ENCODE data around the gene PHF21A. TPM values are rescaled to one million over a fixed set of nuclear protein-coding genes. Genes with fewer than 3 reads are reported as not detected.

PHF21A gene
- total and polyA plus RNA-seq, 2 of the 13 experiments (the other 11 are each of a cell fraction or from before 2014, with no cell fraction given): 4.1 to 34.6 TPM

GRCh38 chr11:46049325-46049897 is 71.8 kb downstream of the PHF21A start:
- H3K36me3 ChIP-seq (replicated peaks in 1 of 2; ENCODE audit: control insufficient read depth in 1 of 2, insufficient read depth in 2 of 2, low read length in 2 of 2): no peaks in the 10 kb centered on the region; a peak in 1 of 5 replicates
- no TSS peak for BruUV-seq (replicated peaks)
- no peak overlapping the region for H3K4me3 ChIP-seq (replicated peaks in 1 of 3; ENCODE audit: insufficient read depth in 1 of 3, low read depth in 2 of 3, low read length in 3 of 3)
- in situ Hi-C loops (cut with HindIII; ENCODE audit: extremely low pct_ligation_motif_present, low pct_unique_long_range_greater_than_20kb): no loop called here
- no peak overlapping the region for H2AFZ ChIP-seq (ENCODE audit: low read length)
- CTCF ChIA-PET (ENCODE audit: low intra/inter-chr PET ratio, low total read pairs): no interaction called here
- POLR2A ChIA-PET: no interaction called here
- H3K79me2 ChIP-seq (ENCODE audit: insufficient read depth, low read length): no peaks in the 10 kb centered on the region
- no peaks in the 10 kb centered on the region for H3K27me3 ChIP-seq (ENCODE audit: control insufficient read depth in 1 of 2, insufficient read depth in 2 of 2, low read length in 2 of 2)
- H3K4me2 ChIP-seq (ENCODE audit: low read depth, low read length): no peak overlapping the region
- H3K27ac ChIP-seq (ENCODE audit: extremely low read length, insufficient read depth, low read length): no peak overlapping the region
- H3K4me1 ChIP-seq (ENCODE audit: insufficient read depth, low read length): peaks cover 6% of the 10 kb centered on the region; the same call in 1 of the 2 replicates
- FAIRE-seq (no peak), DNase-seq (ENCODE audit: low spot score) (no peak), ATAC-seq (no peak)
- intact Hi-C loops (cut with micrococcal nuclease; ENCODE audit: unreplicated experiment): no loop called here
- 94% methylated on average over 7 of the region's 7 CpGs for WGBS (ENCODE audit: low lambda C conversion rate)
- H3K9ac ChIP-seq (ENCODE audit: insufficient read depth, low read depth, low read length): no peak overlapping the region
- H3K9me3 ChIP-seq (ENCODE audit: low read length): no peaks in the 10 kb centered on the region
- H4K20me1 ChIP-seq (ENCODE audit: insufficient read depth, low read length): no peaks in the 10 kb centered on the region
- TF ChIP-seq, protein P1, sequence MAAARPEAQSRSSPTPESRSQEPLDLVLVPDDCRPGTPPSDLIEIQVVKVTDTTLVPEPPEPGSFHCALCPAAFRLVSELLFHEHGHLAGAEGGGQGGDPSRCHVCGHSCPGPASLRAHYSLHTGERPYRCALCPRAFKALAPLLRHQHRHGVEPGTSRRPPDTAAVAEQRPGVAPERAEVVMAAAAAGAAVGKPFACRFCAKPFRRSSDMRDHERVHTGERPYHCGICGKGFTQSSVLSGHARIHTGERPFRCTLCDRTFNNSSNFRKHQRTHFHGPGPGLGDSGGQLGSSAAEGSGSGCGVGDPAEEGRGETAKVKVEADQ (CRISPR knock-in tag; IDR thresholded peaks at IDR 0.05; ENCODE audit: borderline replicate concordance): no peak
- TF ChIP-seq ZFY (CRISPR knock-in tag; IDR thresholded peaks at IDR 0.05) (no peak), PLSCR1 (CRISPR knock-in tag; IDR thresholded peaks at IDR 0.05; ENCODE audit: borderline replicate concordance) (no peak)

DNA sequence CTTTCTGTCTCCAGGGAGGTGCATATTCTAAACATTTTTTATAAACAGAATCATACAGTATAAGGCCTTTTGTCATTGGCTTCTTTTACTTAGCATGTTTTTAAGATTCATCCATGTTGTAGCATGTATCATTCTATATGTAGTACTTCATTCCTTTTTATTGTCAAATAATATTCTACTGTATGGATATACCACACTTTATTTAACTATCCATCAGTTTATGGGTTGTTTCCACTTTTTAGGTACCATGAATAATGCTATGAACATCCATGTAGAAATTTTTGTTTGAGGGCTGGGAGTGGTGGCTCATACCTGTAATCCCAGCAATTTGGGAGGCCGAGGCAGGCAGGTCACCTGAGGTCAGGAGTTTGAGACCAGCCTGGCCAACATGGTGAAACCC is 73.1 kb downstream of the PHF21A start:
- Histone ChIP-seq H3K27ac (ENCODE audit: extremely low read length, insufficient read depth, low read length) (no peak overlapping the region), H3K9ac (ENCODE audit: insufficient read depth, low read depth, low read length) (no peak overlapping the region), H3K79me2 (ENCODE audit: insufficient read depth, low read length) (no peaks in the 10 kb centered on the region), H3K9me3 (ENCODE audit: low read length) (no peaks in the 10 kb centered on the region), H3K27me3 (ENCODE audit: control insufficient read depth in 1 of 2, insufficient read depth in 2 of 2, low read length in 2 of 2) (no peaks in the 10 kb centered on the region), H3K4me1 (ENCODE audit: insufficient read depth, low read length) (peaks cover 6% of the 10 kb centered on the region; the same call in 1 of the 2 replicates), H4K20me1 (ENCODE audit: insufficient read depth, low read length) (no peaks in the 10 kb centered on the region), H3K36me3 (replicated peaks in 1 of 2; ENCODE audit: control insufficient read depth in 1 of 2, insufficient read depth in 2 of 2, low read length in 2 of 2) (no peaks in the 10 kb centered on the region; a peak in 1 of 5 replicates), H2AFZ (ENCODE audit: low read length) (no peak overlapping the region), H3K4me2 (ENCODE audit: low read depth, low read length) (no peak overlapping the region), H3K4me3 (replicated peaks in 1 of 3; ENCODE audit: insufficient read depth in 1 of 3, low read depth in 2 of 3, low read length in 3 of 3) (no peak overlapping the region)
- no peak for FAIRE-seq
- BruUV-seq (replicated peaks): no TSS peak
- in situ Hi-C loops (cut with HindIII; ENCODE audit: extremely low pct_ligation_motif_present, low pct_unique_long_range_greater_than_20kb): no loop called here
- ChIA-PET CTCF (ENCODE audit: low intra/inter-chr PET ratio, low total read pairs) (no interaction called here), POLR2A (no interaction called here)
- WGBS (ENCODE audit: low lambda C conversion rate): 100% methylated on average over 1 of the region's 1 CpG
- ATAC-seq: no peak
- intact Hi-C loops (cut with micrococcal nuclease; ENCODE audit: unreplicated experiment): no loop called here
- DNase-seq (ENCODE audit: low spot score): no peak
- TF ChIP-seq, protein P2, sequence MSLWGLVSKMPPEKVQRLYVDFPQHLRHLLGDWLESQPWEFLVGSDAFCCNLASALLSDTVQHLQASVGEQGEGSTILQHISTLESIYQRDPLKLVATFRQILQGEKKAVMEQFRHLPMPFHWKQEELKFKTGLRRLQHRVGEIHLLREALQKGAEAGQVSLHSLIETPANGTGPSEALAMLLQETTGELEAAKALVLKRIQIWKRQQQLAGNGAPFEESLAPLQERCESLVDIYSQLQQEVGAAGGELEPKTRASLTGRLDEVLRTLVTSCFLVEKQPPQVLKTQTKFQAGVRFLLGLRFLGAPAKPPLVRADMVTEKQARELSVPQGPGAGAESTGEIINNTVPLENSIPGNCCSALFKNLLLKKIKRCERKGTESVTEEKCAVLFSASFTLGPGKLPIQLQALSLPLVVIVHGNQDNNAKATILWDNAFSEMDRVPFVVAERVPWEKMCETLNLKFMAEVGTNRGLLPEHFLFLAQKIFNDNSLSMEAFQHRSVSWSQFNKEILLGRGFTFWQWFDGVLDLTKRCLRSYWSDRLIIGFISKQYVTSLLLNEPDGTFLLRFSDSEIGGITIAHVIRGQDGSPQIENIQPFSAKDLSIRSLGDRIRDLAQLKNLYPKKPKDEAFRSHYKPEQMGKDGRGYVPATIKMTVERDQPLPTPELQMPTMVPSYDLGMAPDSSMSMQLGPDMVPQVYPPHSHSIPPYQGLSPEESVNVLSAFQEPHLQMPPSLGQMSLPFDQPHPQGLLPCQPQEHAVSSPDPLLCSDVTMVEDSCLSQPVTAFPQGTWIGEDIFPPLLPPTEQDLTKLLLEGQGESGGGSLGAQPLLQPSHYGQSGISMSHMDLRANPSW (CRISPR knock-in tag; IDR thresholded peaks at IDR 0.05; ENCODE audit: borderline replicate concordance): no peak
- TF ChIP-seq NRL (CRISPR knock-in tag; IDR thresholded peaks at IDR 0.05; ENCODE audit: borderline replicate concordance) (no peak), HDAC1 (CRISPR knock-in tag; IDR thresholded peaks at IDR 0.05) (no peak), ZNF546 (CRISPR knock-in tag; conservative IDR thresholded peaks at IDR 0.05) (no peak), YEATS4 (CRISPR knock-in tag; IDR thresholded peaks at IDR 0.05; ENCODE audit: borderline replicate concordance) (no peak), NPAS2 (CRISPR knock-in tag; IDR thresholded peaks at IDR 0.05; ENCODE audit: borderline replicate concordance) (no peak)
- TF ChIP-seq, protein P3, sequence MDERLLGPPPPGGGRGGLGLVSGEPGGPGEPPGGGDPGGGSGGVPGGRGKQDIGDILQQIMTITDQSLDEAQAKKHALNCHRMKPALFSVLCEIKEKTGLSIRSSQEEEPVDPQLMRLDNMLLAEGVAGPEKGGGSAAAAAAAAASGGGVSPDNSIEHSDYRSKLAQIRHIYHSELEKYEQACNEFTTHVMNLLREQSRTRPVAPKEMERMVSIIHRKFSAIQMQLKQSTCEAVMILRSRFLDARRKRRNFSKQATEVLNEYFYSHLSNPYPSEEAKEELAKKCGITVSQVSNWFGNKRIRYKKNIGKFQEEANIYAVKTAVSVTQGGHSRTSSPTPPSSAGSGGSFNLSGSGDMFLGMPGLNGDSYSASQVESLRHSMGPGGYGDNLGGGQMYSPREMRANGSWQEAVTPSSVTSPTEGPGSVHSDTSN (CRISPR knock-in tag; IDR thresholded peaks at IDR 0.05): no peak
- TF ChIP-seq, protein P4, sequence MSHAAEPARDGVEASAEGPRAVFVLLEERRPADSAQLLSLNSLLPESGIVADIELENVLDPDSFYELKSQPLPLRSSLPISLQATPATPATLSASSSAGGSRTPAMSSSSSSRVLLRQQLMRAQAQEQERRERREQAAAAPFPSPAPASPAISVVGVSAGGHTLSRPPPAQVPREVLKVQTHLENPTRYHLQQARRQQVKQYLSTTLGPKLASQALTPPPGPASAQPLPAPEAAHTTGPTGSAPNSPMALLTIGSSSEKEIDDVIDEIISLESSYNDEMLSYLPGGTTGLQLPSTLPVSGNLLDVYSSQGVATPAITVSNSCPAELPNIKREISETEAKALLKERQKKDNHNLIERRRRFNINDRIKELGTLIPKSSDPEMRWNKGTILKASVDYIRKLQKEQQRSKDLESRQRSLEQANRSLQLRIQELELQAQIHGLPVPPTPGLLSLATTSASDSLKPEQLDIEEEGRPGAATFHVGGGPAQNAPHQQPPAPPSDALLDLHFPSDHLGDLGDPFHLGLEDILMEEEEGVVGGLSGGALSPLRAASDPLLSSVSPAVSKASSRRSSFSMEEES (CRISPR knock-in tag; IDR thresholded peaks at IDR 0.05): no peak
